Vagina (tissue), 2 donors: Measurements from ENCODE around the gene ABCC2. TPM values are rescaled to one million over a fixed set of nuclear protein-coding genes. Genes with fewer than 3 reads are reported as not detected.
A peak's percentile ranks its signal among the peaks of the same experiment; 100 is the strongest.
"Not testable (repeated sequence)": the region's sequence is repeated elsewhere in the genome, so short reads cannot be mapped to it uniquely, and the experiment has no call there.

Experiments
- DNase-seq, 2 donors: peaks; one replicate each; pipeline ENCODE4 v3.0.0-alpha.2; 2017; ENCODE audit errors: extremely low spot score in 2 of 2
- H3K27ac ChIP-seq: fragments of 200-600 bp; sonication (generic); one replicate; pipeline ENCODE4 v1.5.1; 2019
- H3K27me3 ChIP-seq: fragments of 200-600 bp; sonication (generic); one replicate; pipeline ENCODE4 v1.5.1; 2019
- H3K36me3 ChIP-seq, 2 donors: fragments of 200-600 bp; sonication (generic); one replicate each; pipeline ENCODE4 v1.5.1; 2017 to 2019
- H3K4me1 ChIP-seq: fragments of 200-600 bp; sonication (generic); one replicate; pipeline ENCODE4 v1.5.1; 2019
- H3K4me3 ChIP-seq, 2 donors: fragments of 200-600 bp; sonication (generic); 1 replicate in 1 of 2; 2 replicates in 1 of 2; pipeline ENCODE4 v1.5.1; 2016 to 2019
- H3K9me3 ChIP-seq: fragments of 200-600 bp; sonication (generic); one replicate; pipeline ENCODE4 v1.5.1; 2019
- POLR2A ChIP-seq, 2 donors: fragments of 450-650 bp; IDR thresholded peaks; one replicate each; pipeline ENCODE4 v1.6.1; 2017; ENCODE audit warnings: antibody characterized with exemption in 2 of 2, mild to moderate bottlenecking in 2 of 2, moderate library complexity in 2 of 2
- POLR2AphosphoS5 ChIP-seq, 2 donors: sonication (generic); formaldehyde crosslinking; IDR thresholded peaks; one replicate each; pipeline ENCODE4 v1.9.0; 2017; ENCODE audit warnings: antibody characterized with exemption in 2 of 2, mild to moderate bottlenecking in 2 of 2, low read depth in 1 of 2; ENCODE audit not compliant: insufficient read depth in 1 of 2
- intact Hi-C: fragments of 100-400 bp; cut with DNase I; formaldehyde crosslinking; loops from one replicate; pipeline ENCODE4 v1.15.1; 2023
- total RNA-seq: library from RNA; depleted of rRNA; stranded (reverse); fragments of >200 nt; gene quantifications from one replicate; pipeline ENCODE4 v1.2.3, GENCODE V29; 2016
- TF ChIP-seq, protein P1 (sequence below), 3 experiments: fragments of 450-650 bp in 2 of 3; fragments of 200-600 bp in 1 of 3; sonication (generic) in 1 of 3; IDR thresholded peaks; one replicate each; pipeline ENCODE4 v1.5.1; 2017 to 2019; ENCODE audit warnings: antibody characterized with exemption in 3 of 3, mild to moderate bottlenecking in 2 of 3, moderate library complexity in 2 of 3

ABCC2 gene
- 1.7 TPM for total RNA-seq

DNA sequence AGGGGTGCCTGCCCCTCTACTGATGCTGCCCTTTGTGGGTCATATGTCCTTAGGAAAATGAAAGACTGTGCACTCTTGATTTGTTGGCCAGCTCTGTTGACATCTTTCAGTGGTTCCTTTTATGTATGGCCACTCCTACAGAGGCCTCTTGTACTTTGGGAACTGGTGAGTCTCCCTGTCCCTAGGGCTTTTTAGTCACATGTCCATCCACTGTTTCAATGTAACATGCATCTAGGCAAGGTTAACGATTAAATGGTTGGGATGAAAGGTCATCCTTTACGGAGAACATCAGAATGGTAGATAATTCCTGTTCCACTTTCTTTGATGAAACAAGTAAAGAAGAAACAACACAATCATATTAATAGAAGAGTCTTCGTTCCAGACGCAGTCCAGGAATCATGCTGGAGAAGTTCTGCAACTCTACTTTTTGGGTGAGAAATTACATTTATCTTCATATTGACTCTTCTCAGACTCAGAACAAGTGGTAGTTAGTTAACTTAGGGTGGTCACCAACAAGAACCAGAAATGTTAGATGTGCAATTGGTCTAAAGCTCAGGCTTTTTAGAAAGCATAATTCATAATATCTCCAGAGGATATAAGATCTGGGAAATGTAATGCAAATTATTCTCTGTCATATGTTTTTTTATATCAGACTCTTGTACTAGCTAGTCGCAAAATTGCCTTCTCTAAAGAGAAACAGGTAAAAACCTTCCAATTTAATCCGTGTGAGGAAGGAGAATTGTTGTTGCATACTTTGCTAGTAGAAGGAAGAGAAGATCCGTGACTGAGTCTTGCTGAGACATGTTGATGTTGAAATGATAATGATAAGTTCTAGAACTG lies at the start of gene ABCC2:
TSS of gene ABCC2 (plus strand) at position 194 of the 840 bp plus-strand sequence. CDS start at position 399, 205 bp downstream.
- no peak within 1 kb of the TSS for H3K27ac ChIP-seq
- TF ChIP-seq, protein P1, sequence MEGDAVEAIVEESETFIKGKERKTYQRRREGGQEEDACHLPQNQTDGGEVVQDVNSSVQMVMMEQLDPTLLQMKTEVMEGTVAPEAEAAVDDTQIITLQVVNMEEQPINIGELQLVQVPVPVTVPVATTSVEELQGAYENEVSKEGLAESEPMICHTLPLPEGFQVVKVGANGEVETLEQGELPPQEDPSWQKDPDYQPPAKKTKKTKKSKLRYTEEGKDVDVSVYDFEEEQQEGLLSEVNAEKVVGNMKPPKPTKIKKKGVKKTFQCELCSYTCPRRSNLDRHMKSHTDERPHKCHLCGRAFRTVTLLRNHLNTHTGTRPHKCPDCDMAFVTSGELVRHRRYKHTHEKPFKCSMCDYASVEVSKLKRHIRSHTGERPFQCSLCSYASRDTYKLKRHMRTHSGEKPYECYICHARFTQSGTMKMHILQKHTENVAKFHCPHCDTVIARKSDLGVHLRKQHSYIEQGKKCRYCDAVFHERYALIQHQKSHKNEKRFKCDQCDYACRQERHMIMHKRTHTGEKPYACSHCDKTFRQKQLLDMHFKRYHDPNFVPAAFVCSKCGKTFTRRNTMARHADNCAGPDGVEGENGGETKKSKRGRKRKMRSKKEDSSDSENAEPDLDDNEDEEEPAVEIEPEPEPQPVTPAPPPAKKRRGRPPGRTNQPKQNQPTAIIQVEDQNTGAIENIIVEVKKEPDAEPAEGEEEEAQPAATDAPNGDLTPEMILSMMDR (IDR thresholded peaks at IDR 0.05) = no peak
- TF ChIP-seq POLR2A (IDR thresholded peaks at IDR 0.05) = no peak
- TF ChIP-seq POLR2AphosphoS5 (IDR thresholded peaks at IDR 0.05; ENCODE audit: insufficient read depth in 1 of 2, low read depth in 1 of 2) = no peak
- H3K27me3 ChIP-seq = no peaks in the 10 kb centered on the region
- no peak for DNase-seq
- no peak within 1 kb of the TSS for H3K4me3 ChIP-seq
- no peaks in the 10 kb centered on the region for H3K4me1 ChIP-seq
- intact Hi-C loops = no loop called here
- H3K36me3 ChIP-seq = no peaks in the 10 kb centered on the region
- H3K9me3 ChIP-seq = no peaks in the 10 kb centered on the region

DNA sequence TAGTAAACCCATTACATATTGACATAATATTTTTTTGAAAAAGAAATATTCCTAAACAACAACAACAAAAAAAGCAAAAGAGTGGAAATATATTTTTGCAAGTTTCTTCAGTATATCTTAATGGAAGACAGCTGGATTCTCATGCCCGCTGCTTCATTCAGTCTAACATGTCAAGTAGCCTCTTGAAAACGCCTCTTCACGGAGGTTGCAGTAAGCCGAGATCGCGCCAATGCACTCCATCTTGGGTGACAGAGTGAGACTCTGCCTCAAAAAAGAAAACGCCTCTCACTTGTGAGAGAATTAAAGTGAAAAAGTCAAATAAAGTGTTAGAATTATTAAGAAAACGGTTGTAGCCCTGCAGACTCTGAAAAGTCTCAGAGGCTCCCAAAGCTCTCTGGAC lies 49.1 kb upstream of the ABCC2 start:
- Histone ChIP-seq H3K9me3 (no peaks in the 10 kb centered on the region), H3K36me3 (peaks cover 0 to 16% of the 10 kb centered on the region in 2 donors), H3K27ac (no peak overlapping the region), H3K27me3 (no peaks in the 10 kb centered on the region), H3K4me1 (peaks cover 32% of the 10 kb centered on the region), H3K4me3 (peak overlapping the region in 1 of 2 donors; percentile 95)
- TF ChIP-seq, protein P1 (IDR thresholded peaks at IDR 0.05) = no peak
- no peak for TF ChIP-seq POLR2A (IDR thresholded peaks at IDR 0.05)
- TF ChIP-seq POLR2AphosphoS5 (IDR thresholded peaks at IDR 0.05; ENCODE audit: insufficient read depth in 1 of 2, low read depth in 1 of 2) = no peak
- intact Hi-C loops = no loop called here
- no peak for DNase-seq

DNA sequence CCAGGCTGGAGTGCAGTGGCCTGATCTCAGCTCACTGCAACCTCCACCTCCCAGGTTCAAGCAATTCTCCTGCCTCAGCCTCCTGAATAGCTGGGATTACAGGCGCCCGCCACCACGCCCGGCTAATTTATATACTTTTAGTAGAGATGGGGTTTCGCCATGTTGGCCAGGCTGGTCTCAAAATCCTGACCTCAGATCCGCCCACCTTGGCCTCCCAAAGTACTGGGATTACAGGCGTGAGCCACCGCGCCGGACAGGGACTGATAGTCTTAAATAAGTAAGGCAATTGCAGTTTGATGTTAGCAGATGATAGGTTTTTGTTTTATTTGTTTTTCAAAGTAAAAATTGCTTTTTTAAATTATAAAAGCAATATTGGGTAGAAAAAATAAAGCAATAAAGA lies 48.3 kb upstream of the ABCC2 start:
- intact Hi-C loops, H3K27ac ChIP-seq, H3K4me3 ChIP-seq, H3K27me3 ChIP-seq, H3K9me3 ChIP-seq, DNase-seq: not testable (repeated sequence)
- H3K4me1 ChIP-seq = peaks cover 32% of the 10 kb centered on the region
- H3K36me3 ChIP-seq = peaks cover 0 to 23% of the 10 kb centered on the region in 2 donors

DNA sequence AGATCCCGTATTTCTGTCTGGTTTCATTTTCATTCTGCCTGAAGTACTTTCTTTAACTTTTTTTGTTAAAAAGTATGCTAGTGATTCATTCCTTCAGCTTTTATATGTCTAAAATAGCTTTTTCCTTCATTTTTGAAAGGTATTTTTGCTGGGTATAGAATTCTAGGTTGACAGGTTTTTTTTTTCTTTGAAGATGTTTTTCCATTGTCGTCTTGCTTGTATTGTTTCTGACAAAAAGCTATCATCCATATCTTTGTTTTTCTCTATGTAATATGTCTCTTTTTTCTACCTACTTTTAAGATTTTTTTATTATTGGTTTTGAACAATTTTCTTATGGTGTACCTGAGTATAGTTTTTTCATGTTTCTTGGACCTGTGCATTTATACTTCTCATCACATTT lies 42.2 kb upstream of the ABCC2 start:
- Histone ChIP-seq H3K9me3 (peaks cover 8% of the 10 kb centered on the region), H3K4me3 (no peak overlapping the region), H3K4me1 (peaks cover 24% of the 10 kb centered on the region), H3K27ac (no peak overlapping the region), H3K27me3 (no peaks in the 10 kb centered on the region), H3K36me3 (peaks cover 0 to 73% of the 10 kb centered on the region in 2 donors)
- TF ChIP-seq POLR2A (IDR thresholded peaks at IDR 0.05) (no peak), POLR2AphosphoS5 (IDR thresholded peaks at IDR 0.05; ENCODE audit: insufficient read depth in 1 of 2, low read depth in 1 of 2) (no peak)
- TF ChIP-seq, protein P1 (IDR thresholded peaks at IDR 0.05) = no peak
- intact Hi-C loops = no loop called here
- no peak for DNase-seq

GRCh38 chr10:99740933-99741559 lies 41.4 kb upstream of the ABCC2 start:
- Histone ChIP-seq H3K9me3 (peaks cover 8% of the 10 kb centered on the region), H3K27ac (no peak overlapping the region), H3K4me1 (peaks cover 24% of the 10 kb centered on the region), H3K4me3 (no peak overlapping the region), H3K36me3 (peaks cover 0 to 81% of the 10 kb centered on the region in 2 donors), H3K27me3 (no peaks in the 10 kb centered on the region)
- TF ChIP-seq, protein P1 (IDR thresholded peaks at IDR 0.05) = no peak
- TF ChIP-seq POLR2AphosphoS5 (IDR thresholded peaks at IDR 0.05; ENCODE audit: insufficient read depth in 1 of 2, low read depth in 1 of 2) = peak in 1 of 2 donors; percentile 28
- intact Hi-C loops = no loop called here
- DNase-seq = no peak
